Measurements from ENCODE around the gene WDR54. TPM values are rescaled to one million over a fixed set of nuclear protein-coding genes. Genes with fewer than 3 reads are reported as not detected.
A peak's percentile ranks its signal among the peaks of the same experiment; 100 is the strongest.

Gene WDR54
- total RNA-seq, 1 donor from 2014 or later, result 30.2 TPM

GRCh38 chr2:74450570-74451190 lies 29.1 kb downstream of the WDR54 start:
- no peak for TF ChIP-seq CTCF (IDR thresholded peaks at IDR 0.05; ENCODE audit: unreplicated experiment)
- Mint-ChIP-seq H3K27me3 (peaks cover 4% of the 10 kb centered on the region), H3K9me3 (ENCODE audit: low read depth) (no peaks in the 10 kb centered on the region), H3K4me1 (ENCODE audit: low read depth) (peaks cover 17% of the 10 kb centered on the region), H3K36me3 (ENCODE audit: insufficient read depth) (no peaks in the 10 kb centered on the region), H3K4me3 (ENCODE audit: low read depth) (no peak overlapping the region), H3K27ac (no peak overlapping the region)
- no peak for DNase-seq (ENCODE audit: low spot score, unreplicated experiment)

- Mint-ChIP-seq H3K27ac (peak within 1 kb of the TSS; percentile 96), H3K27me3 (peaks cover 4% of the 10 kb centered on the region), H3K36me3 (ENCODE audit: insufficient read depth) (no peaks in the 10 kb centered on the region), H3K4me3 (ENCODE audit: low read depth) (peak within 1 kb of the TSS; percentile 89), H3K9me3 (ENCODE audit: low read depth) (no peaks in the 10 kb centered on the region), H3K4me1 (ENCODE audit: low read depth) (peaks cover 33% of the 10 kb centered on the region)
- TF ChIP-seq CTCF (IDR thresholded peaks at IDR 0.05; ENCODE audit: unreplicated experiment), result no peak
- peak; percentile 93 for DNase-seq (ENCODE audit: low spot score, unreplicated experiment)
Observed at GRCh38 chr2:74454654-74455511, 33.4 kb downstream of the WDR54 start, which contains the start of gene INO80B. INO80B (plus strand) TSS chr2:74455087; CDS start chr2:74455117, 30 bp downstream.

GRCh38 chr2:74457129-74457548 lies 35.6 kb downstream of the WDR54 start:
- peaks cover 4% of the 10 kb centered on the region for H3K27me3 Mint-ChIP-seq
- peaks cover 1% of the 10 kb centered on the region for H3K36me3 Mint-ChIP-seq (ENCODE audit: insufficient read depth)
- H3K9me3 Mint-ChIP-seq (ENCODE audit: low read depth), result no peaks in the 10 kb centered on the region
- no peak for TF ChIP-seq CTCF (IDR thresholded peaks at IDR 0.05; ENCODE audit: unreplicated experiment)
- H3K4me1 Mint-ChIP-seq (ENCODE audit: low read depth), result peaks cover 33% of the 10 kb centered on the region
- no peak for DNase-seq (ENCODE audit: low spot score, unreplicated experiment)
- H3K4me3 Mint-ChIP-seq (ENCODE audit: low read depth), result peak overlapping the region; percentile 89
- peak overlapping the region; percentile 96 for H3K27ac Mint-ChIP-seq

GRCh38 chr2:74457549-74458131 lies 36.1 kb downstream of the WDR54 start:
- Mint-ChIP-seq H3K36me3 (ENCODE audit: insufficient read depth) (peaks cover 1% of the 10 kb centered on the region), H3K27ac (peak overlapping the region; percentile 99), H3K9me3 (ENCODE audit: low read depth) (no peaks in the 10 kb centered on the region), H3K27me3 (peaks cover 4% of the 10 kb centered on the region), H3K4me3 (ENCODE audit: low read depth) (peak overlapping the region; percentile 89), H3K4me1 (ENCODE audit: low read depth) (peaks cover 33% of the 10 kb centered on the region)
- no peak for TF ChIP-seq CTCF (IDR thresholded peaks at IDR 0.05; ENCODE audit: unreplicated experiment)
- DNase-seq (ENCODE audit: low spot score, unreplicated experiment), result peak; percentile 67

Measured in progenitor cell of endocrine pancreas (in vitro differentiated cells).